Loucy (cell line): ENCODE data around the gene IAH1.

Source experiments
- H2AFZ ChIP-seq: fragments of 200-600 bp; sonication (generic); 2 replicates; pipeline ENCODE4 v1.6.0; 2016; ENCODE audit warnings: antibody characterized with exemption, mild to moderate bottlenecking, low read length, moderate library complexity
- H3F3A ChIP-seq: fragments of 200-600 bp; 2 replicates; pipeline ENCODE4 v1.6.0; 2016; ENCODE audit warnings: antibody characterized with exemption, low read depth, mild to moderate bottlenecking
- H3K27me3 ChIP-seq: fragments of 200-600 bp; sonication (generic); 2 replicates; pipeline ENCODE4 v1.6.1; 2014; ENCODE audit warnings: low read length, mild to moderate bottlenecking; ENCODE audit not compliant: insufficient read depth, poor library complexity, severe bottlenecking
- H3K36me3 ChIP-seq: fragments of 200-600 bp; sonication (generic); 2 replicates; pipeline ENCODE4 v1.6.1; 2016; ENCODE audit warnings: low read length; ENCODE audit not compliant: insufficient read depth
- H3K4me1 ChIP-seq: fragments of 200-600 bp; sonication (generic); 2 replicates; pipeline ENCODE4 v1.5.1; 2014; ENCODE audit warnings: low read length, mild to moderate bottlenecking; ENCODE audit not compliant: insufficient read depth, poor library complexity, severe bottlenecking
- H3K4me2 ChIP-seq: fragments of 200-600 bp; sonication (generic); 2 replicates; pipeline ENCODE4 v1.6.0; 2014; ENCODE audit warnings: antibody characterized with exemption, low read length, low read depth, mild to moderate bottlenecking; ENCODE audit not compliant: poor library complexity, severe bottlenecking
- H3K4me3 ChIP-seq: fragments of 200-600 bp; sonication (generic); 2 replicates; pipeline ENCODE4 v1.5.1; 2014; ENCODE audit warnings: low read length, mild to moderate bottlenecking, mixed read lengths; ENCODE audit not compliant: poor library complexity, severe bottlenecking
- H3K79me2 ChIP-seq: fragments of 200-600 bp; sonication (generic); 2 replicates; pipeline ENCODE4 v1.6.1; 2014; ENCODE audit warnings: low read length; ENCODE audit not compliant: insufficient read depth
- H3K9ac ChIP-seq: fragments of 200-600 bp; sonication (generic); 2 replicates; pipeline ENCODE4 v1.6.0; 2014; ENCODE audit warnings: mild to moderate bottlenecking, low read depth, low read length, moderate library complexity; ENCODE audit not compliant: poor library complexity, severe bottlenecking
- H3K9me2 ChIP-seq: fragments of 200-600 bp; sonication (generic); replicated peaks from 2 replicates; pipeline ENCODE4 v1.6.1; 2016; ENCODE audit warnings: low read depth, low read length, mixed read lengths
- H3K9me3 ChIP-seq: fragments of 200-600 bp; sonication (generic); 2 replicates; pipeline ENCODE4 v1.6.1; 2014; ENCODE audit warnings: mild to moderate bottlenecking, antibody characterized with exemption, low read length, low read depth; ENCODE audit not compliant: insufficient read depth
- H4K20me1 ChIP-seq: fragments of 200-600 bp; sonication (generic); 2 replicates; pipeline ENCODE4 v1.6.0; 2014; ENCODE audit warnings: antibody characterized with exemption, low read length, mild to moderate bottlenecking; ENCODE audit not compliant: insufficient read depth, poor library complexity, severe bottlenecking
- EZH2phosphoT487 ChIP-seq: fragments of 200-600 bp; IDR thresholded peaks from 2 replicates; pipeline ENCODE4 v1.6.1; 2018; ENCODE audit warnings: antibody characterized with exemption, mild to moderate bottlenecking, moderate library complexity, borderline replicate concordance
- TF ChIP-seq, protein P1 (sequence below): fragments of 200-600 bp; sonication (generic); conservative IDR thresholded peaks from 2 replicates; pipeline ENCODE4 v1.5.1; 2014; ENCODE audit warnings: mild to moderate bottlenecking, antibody characterized with exemption, low read length

The IAH1 gene

DNA sequence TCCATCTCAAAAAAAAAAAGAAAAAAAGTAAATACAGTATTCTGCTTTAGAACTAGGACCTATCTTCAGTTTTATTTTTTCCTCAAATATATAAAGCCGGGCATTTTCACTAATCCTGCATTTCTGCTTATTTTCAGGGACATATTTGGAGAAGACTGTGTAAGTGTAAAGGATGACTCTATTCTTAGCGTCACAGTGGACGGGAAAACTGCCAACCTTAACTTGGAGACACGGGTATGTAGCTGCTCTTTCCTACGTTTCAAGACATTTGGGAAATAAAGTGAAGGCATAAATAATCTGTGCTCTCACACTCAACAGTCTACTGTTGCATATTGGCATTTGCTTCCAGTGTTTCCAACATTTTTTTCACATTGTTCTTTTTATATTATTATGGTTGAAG is 3.1 kb upstream of the IAH1 start:
- Histone ChIP-seq H3K36me3 (peaks cover 22% of the 10 kb centered on the region; the same call in 1 of the 2 replicates), H3K4me2 (no peak overlapping the region), H3K79me2 (peaks cover 14% of the 10 kb centered on the region; the same call in 1 of the 2 replicates), H2AFZ (no peak overlapping the region), H3K9me2 (no peaks in the 10 kb centered on the region), H4K20me1 (peaks cover 5% of the 10 kb centered on the region), H3K27me3 (no peaks in the 10 kb centered on the region), H3K4me1 (peaks cover 7% of the 10 kb centered on the region), H3K4me3 (no peak overlapping the region), H3F3A (no peaks in the 10 kb centered on the region), H3K9ac (no peak overlapping the region), H3K9me3 (no peaks in the 10 kb centered on the region)
- TF ChIP-seq, protein P1, sequence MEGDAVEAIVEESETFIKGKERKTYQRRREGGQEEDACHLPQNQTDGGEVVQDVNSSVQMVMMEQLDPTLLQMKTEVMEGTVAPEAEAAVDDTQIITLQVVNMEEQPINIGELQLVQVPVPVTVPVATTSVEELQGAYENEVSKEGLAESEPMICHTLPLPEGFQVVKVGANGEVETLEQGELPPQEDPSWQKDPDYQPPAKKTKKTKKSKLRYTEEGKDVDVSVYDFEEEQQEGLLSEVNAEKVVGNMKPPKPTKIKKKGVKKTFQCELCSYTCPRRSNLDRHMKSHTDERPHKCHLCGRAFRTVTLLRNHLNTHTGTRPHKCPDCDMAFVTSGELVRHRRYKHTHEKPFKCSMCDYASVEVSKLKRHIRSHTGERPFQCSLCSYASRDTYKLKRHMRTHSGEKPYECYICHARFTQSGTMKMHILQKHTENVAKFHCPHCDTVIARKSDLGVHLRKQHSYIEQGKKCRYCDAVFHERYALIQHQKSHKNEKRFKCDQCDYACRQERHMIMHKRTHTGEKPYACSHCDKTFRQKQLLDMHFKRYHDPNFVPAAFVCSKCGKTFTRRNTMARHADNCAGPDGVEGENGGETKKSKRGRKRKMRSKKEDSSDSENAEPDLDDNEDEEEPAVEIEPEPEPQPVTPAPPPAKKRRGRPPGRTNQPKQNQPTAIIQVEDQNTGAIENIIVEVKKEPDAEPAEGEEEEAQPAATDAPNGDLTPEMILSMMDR: no peak
- TF ChIP-seq EZH2phosphoT487: no peak

DNA sequence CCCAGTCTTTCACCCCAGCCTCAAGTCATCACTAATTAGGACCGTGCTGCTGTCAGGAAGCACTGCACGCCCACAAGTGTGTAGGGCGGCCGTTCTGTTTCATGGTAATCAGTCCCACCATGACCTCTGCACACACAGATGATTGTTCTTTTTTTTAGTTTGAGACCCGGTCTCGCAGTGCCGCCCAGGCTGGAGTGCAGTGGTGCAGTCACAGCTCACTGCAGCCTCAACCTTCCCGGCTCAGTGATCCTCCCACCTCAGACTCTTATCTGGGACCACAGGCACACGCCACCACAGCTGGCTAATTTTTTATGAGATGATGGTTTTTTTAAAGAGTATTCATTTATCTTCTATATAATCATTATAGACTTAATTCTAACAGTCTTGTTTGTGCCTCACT is 1.8 kb upstream of the IAH1 start:
- Histone ChIP-seq H3K4me1 (peaks cover 19% of the 10 kb centered on the region), H3K4me2 (no peak overlapping the region), H3K9me3 (no peaks in the 10 kb centered on the region), H3K4me3 (no peak overlapping the region), H4K20me1 (peaks cover 5% of the 10 kb centered on the region), H3K36me3 (peaks cover 21% of the 10 kb centered on the region; the same call in 1 of the 2 replicates), H3F3A (no peaks in the 10 kb centered on the region), H2AFZ (no peak overlapping the region), H3K79me2 (peaks cover 18% of the 10 kb centered on the region; the same call in 1 of the 2 replicates), H3K9ac (no peak overlapping the region), H3K27me3 (no peaks in the 10 kb centered on the region), H3K9me2 (no peaks in the 10 kb centered on the region)
- TF ChIP-seq, protein P1: no peak
- TF ChIP-seq EZH2phosphoT487: no peak

DNA sequence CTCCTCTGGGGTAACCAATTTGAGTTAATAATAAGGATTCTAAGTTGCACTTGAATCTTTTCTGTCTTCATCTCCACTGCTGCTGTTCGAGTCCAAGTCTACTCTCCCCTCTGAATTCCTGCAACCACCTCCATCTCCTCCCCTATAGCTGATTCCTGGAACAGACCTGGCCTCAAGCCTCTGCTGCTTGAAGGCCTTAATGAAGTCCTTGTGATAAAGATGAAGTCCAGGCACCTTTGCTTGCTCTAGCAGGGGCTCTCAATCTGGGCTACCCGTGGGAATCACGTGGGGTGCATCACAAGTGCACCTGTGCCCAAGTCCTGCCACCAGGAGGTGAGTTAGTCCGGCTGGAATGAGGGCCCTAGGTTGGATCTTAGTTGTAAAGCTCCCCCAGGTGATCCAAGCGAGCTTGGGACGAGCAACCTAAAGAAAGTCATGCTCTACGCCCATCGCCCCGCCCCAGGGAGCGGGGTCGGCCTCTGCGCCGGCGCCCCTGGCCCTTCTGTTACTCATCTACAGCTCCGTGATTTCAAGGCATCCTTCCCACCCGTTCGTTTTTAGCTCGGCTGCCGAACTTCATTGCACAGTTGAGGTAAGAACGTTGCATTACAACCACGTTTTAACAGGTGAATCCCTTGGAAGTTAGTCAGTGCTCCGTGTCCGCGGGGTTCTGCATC is 905 bp upstream of the IAH1 start:
- TF ChIP-seq, protein P1: no peak
- TF ChIP-seq EZH2phosphoT487: no peak
- H3K79me2 ChIP-seq: peaks cover 18% of the 10 kb centered on the region; the same call in 1 of the 2 replicates
- no peaks in the 10 kb centered on the region for H3F3A ChIP-seq
- peak overlapping the region; percentile 73 for H3K9ac ChIP-seq
- H4K20me1 ChIP-seq: peaks cover 5% of the 10 kb centered on the region
- peak overlapping the region; percentile 98; the same call in 1 of the 2 replicates for H2AFZ ChIP-seq
- H3K4me2 ChIP-seq: peak overlapping the region; percentile 65
- H3K9me3 ChIP-seq: no peaks in the 10 kb centered on the region
- peak overlapping the region; percentile 73 for H3K4me3 ChIP-seq
- H3K4me1 ChIP-seq: peaks cover 25% of the 10 kb centered on the region
- peaks cover 16% of the 10 kb centered on the region; the same call in 1 of the 2 replicates for H3K36me3 ChIP-seq
- no peaks in the 10 kb centered on the region for H3K27me3 ChIP-seq
- no peaks in the 10 kb centered on the region for H3K9me2 ChIP-seq
